Neutrophil (primary cell): Measurements from ENCODE around the gene KCNC3.

ENCODE experiments used
- H3K27ac ChIP-seq: fragments of 200-600 bp; sonication (generic); 2 replicates; pipeline ENCODE4 v1.5.1; 2016; ENCODE audit warnings: mild to moderate bottlenecking, moderate library complexity
- H3K27me3 ChIP-seq: fragments of 200-600 bp; sonication (generic); 2 replicates; pipeline ENCODE4 v1.6.0; 2016; ENCODE audit warnings: mild to moderate bottlenecking
- H3K36me3 ChIP-seq: fragments of 200-600 bp; sonication (generic); 2 replicates; pipeline ENCODE4 v1.5.1; 2017
- H3K4me1 ChIP-seq, 2 experiments: fragments of 200-600 bp in 1 of 2; sonication (generic) in 1 of 2; 1 replicate in 1 of 2; 2 replicates in 1 of 2; pipeline versions ENCODE4 v1.5.1 to v1.6.1; 2013 to 2016; ENCODE audit warnings: low read depth in 1 of 2, low read length in 1 of 2, mild to moderate bottlenecking in 1 of 2, moderate library complexity in 1 of 2; ENCODE audit not compliant: control insufficient read depth in 1 of 2, insufficient read depth in 1 of 2
- H3K4me3 ChIP-seq, 2 experiments: fragments of 200-600 bp in 1 of 2; sonication (generic) in 1 of 2; 1 replicate in 1 of 2; 2 replicates in 1 of 2; pipeline ENCODE4 v1.5.1; 2013 to 2016; ENCODE audit warnings: low read depth in 1 of 2, low read length in 1 of 2, mild to moderate bottlenecking in 1 of 2, moderate library complexity in 1 of 2
- H3K9me3 ChIP-seq: fragments of 200-600 bp; sonication (generic); 2 replicates; pipeline ENCODE4 v1.5.1; 2016
- TF ChIP-seq, protein P1 (sequence below): fragments of 200-600 bp; sonication (generic); IDR thresholded peaks from 2 replicates; pipeline ENCODE4 v1.5.1; 2016; ENCODE audit warnings: antibody characterized with exemption

Gene KCNC3

GRCh38 chr19:50326101-50326664 is 3.0 kb downstream of the KCNC3 start:
- TF ChIP-seq, protein P1, sequence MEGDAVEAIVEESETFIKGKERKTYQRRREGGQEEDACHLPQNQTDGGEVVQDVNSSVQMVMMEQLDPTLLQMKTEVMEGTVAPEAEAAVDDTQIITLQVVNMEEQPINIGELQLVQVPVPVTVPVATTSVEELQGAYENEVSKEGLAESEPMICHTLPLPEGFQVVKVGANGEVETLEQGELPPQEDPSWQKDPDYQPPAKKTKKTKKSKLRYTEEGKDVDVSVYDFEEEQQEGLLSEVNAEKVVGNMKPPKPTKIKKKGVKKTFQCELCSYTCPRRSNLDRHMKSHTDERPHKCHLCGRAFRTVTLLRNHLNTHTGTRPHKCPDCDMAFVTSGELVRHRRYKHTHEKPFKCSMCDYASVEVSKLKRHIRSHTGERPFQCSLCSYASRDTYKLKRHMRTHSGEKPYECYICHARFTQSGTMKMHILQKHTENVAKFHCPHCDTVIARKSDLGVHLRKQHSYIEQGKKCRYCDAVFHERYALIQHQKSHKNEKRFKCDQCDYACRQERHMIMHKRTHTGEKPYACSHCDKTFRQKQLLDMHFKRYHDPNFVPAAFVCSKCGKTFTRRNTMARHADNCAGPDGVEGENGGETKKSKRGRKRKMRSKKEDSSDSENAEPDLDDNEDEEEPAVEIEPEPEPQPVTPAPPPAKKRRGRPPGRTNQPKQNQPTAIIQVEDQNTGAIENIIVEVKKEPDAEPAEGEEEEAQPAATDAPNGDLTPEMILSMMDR = no peak
- Histone ChIP-seq H3K4me3 (no peak overlapping the region), H3K27me3 (peaks cover 77% of the 10 kb centered on the region), H3K27ac (no peak overlapping the region), H3K9me3 (peaks cover 6% of the 10 kb centered on the region), H3K36me3 (no peaks in the 10 kb centered on the region), H3K4me1 (peaks cover 0 to 6% of the 10 kb centered on the region in 2 experiments)

- H3K4me1 ChIP-seq = peaks cover 0 to 6% of the 10 kb centered on the region in 2 experiments
- TF ChIP-seq, protein P1 = no peak
- H3K27me3 ChIP-seq = peaks cover 74% of the 10 kb centered on the region
- no peaks in the 10 kb centered on the region for H3K36me3 ChIP-seq
- H3K9me3 ChIP-seq = peaks cover 6% of the 10 kb centered on the region
- no peak overlapping the region for H3K27ac ChIP-seq
- H3K4me3 ChIP-seq = no peak overlapping the region
Measured at GRCh38 chr19:50325310-50326100, 3.7 kb downstream of the KCNC3 start.

- H3K9me3 ChIP-seq = peaks cover 4% of the 10 kb centered on the region
- no peak overlapping the region for H3K27ac ChIP-seq
- H3K27me3 ChIP-seq = peaks cover 63% of the 10 kb centered on the region
- peaks cover 0 to 4% of the 10 kb centered on the region in 2 experiments for H3K4me1 ChIP-seq
- no peaks in the 10 kb centered on the region for H3K36me3 ChIP-seq
- TF ChIP-seq, protein P1 = no peak
- no peak overlapping the region for H3K4me3 ChIP-seq
Measured at GRCh38 chr19:50324331-50324730, 4.8 kb downstream of the KCNC3 start.

DNA sequence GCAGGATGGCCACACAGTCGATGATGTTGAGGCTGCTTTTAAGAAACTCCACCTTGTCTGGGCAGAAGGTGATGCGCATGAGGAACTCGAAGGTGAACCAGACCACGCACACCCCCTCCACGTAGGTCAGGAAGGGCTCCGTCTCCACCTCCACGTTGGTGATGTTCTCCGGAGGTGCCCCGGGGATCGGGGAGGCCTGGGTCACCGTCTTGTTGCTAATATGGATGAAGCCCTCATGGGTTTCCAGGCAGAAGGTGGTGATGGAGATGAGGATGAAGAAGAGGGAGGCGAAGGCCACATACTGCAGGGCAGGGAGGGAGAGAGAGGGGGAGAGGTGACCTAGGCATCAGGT is 5.4 kb downstream of the KCNC3 start:
- Histone ChIP-seq H3K27ac (no peak overlapping the region), H3K4me1 (no peaks in the 10 kb centered on the region), H3K27me3 (peaks cover 62% of the 10 kb centered on the region), H3K4me3 (no peak overlapping the region), H3K9me3 (no peaks in the 10 kb centered on the region), H3K36me3 (no peaks in the 10 kb centered on the region)
- TF ChIP-seq, protein P1 = no peak

DNA sequence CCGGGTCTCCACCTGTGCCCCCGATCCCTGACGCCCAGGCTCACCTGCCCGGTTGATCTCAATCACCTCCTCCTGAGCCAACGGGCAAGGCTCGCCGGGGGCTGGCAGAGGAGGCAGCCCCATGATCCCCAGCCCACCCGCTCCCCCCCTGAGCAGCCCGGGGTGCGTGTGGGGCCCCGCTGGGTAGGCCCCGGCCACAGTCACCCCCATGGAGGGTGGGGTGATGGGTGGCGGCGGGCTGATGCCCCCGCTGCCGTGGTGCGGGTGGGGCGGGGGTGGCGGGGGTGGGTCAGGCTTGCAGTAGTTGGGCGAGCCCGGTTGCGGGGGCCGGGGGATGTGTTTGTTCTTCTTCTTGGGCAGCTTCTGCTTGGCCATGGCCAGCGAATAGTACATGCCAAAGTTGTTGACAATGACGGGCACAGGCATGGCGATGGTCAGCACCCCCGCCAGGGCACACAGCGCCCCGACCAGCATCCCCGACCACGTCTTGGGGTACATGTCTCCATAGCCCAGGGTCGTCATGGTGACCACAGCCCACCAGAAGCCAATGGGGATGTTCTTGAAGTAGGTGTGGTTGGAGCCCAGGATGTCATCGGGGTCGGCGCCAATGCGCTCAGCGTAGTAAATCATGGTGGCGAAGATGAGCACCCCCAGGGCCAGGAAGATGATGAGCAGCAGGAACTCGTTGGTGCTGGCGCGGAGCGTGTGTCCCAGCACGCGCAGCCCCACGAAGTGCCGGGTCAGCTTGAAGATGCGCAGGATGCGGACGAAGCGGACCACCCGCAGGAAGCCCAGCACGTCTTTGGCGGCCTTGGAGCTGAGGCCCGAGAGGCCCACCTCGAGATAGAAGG is 6.0 kb downstream of the KCNC3 start:
- Histone ChIP-seq H3K36me3 (no peaks in the 10 kb centered on the region), H3K9me3 (no peaks in the 10 kb centered on the region), H3K4me1 (no peaks in the 10 kb centered on the region), H3K27ac (no peak overlapping the region), H3K4me3 (no peak overlapping the region), H3K27me3 (peaks cover 62% of the 10 kb centered on the region)
- TF ChIP-seq, protein P1 = no peak
